ENCODE results near the gene EYA4.

The EYA4 gene

GRCh38 chr6:133275213-133275612 lies 34.1 kb downstream of the EYA4 start:
- in situ Hi-C loops (cut with HindIII; ENCODE audit: low pct_ligation_motif_present, low pct_unique_long_range_greater_than_20kb, low sequenced_read_pairs) = no loop called here
- DNase-seq = no peak

- no peak for DNase-seq
- in situ Hi-C loops (cut with HindIII; ENCODE audit: low pct_ligation_motif_present, low pct_unique_long_range_greater_than_20kb, low sequenced_read_pairs) = no loop called here
These were observed 36.2 kb downstream of the EYA4 start for GRCh38 chr6:133277228-133277899.

GRCh38 chr6:133277900-133278545 lies 36.9 kb downstream of the EYA4 start:
- DNase-seq = no peak
- in situ Hi-C loops (cut with HindIII; ENCODE audit: low pct_ligation_motif_present, low pct_unique_long_range_greater_than_20kb, low sequenced_read_pairs) = no loop called here

GRCh38 chr6:133286765-133287164 lies 45.6 kb downstream of the EYA4 start:
- in situ Hi-C loops (cut with HindIII; ENCODE audit: low pct_ligation_motif_present, low pct_unique_long_range_greater_than_20kb, low sequenced_read_pairs) = no loop called here
- peak; percentile 13 for DNase-seq

GRCh38 chr6:133288662-133289061 lies 47.5 kb downstream of the EYA4 start:
- in situ Hi-C loops (cut with HindIII; ENCODE audit: low pct_ligation_motif_present, low pct_unique_long_range_greater_than_20kb, low sequenced_read_pairs) = no loop called here
- DNase-seq = no peak

- in situ Hi-C loops (cut with HindIII; ENCODE audit: low pct_ligation_motif_present, low pct_unique_long_range_greater_than_20kb, low sequenced_read_pairs) = no loop called here
- DNase-seq = no peak
These were observed 48.7 kb downstream of the EYA4 start for GRCh38 chr6:133289733-133290306.

GRCh38 chr6:133290930-133291329 lies 49.8 kb downstream of the EYA4 start:
- no peak for DNase-seq
- in situ Hi-C loops (cut with HindIII; ENCODE audit: low pct_ligation_motif_present, low pct_unique_long_range_greater_than_20kb, low sequenced_read_pairs) = no loop called here

GRCh38 chr6:133291671-133292070 lies 50.5 kb downstream of the EYA4 start:
- in situ Hi-C loops (cut with HindIII; ENCODE audit: low pct_ligation_motif_present, low pct_unique_long_range_greater_than_20kb, low sequenced_read_pairs) = no loop called here

GRCh38 chr6:133297657-133298056 lies 56.5 kb downstream of the EYA4 start:
- in situ Hi-C loops (cut with HindIII; ENCODE audit: low pct_ligation_motif_present, low pct_unique_long_range_greater_than_20kb, low sequenced_read_pairs) = no loop called here
- DNase-seq = no peak

More at GRCh38 chr6:133291671-133292070, 50.5 kb downstream of the EYA4 start:
- no peak for DNase-seq

- in situ Hi-C loops (cut with HindIII; ENCODE audit: low pct_ligation_motif_present, low pct_unique_long_range_greater_than_20kb, low sequenced_read_pairs) = no loop called here
- no peak for DNase-seq
These were observed 57.2 kb downstream of the EYA4 start for GRCh38 chr6:133298335-133298734.

GRCh38 chr6:133298801-133299200 lies 57.6 kb downstream of the EYA4 start:
- DNase-seq = no peak
- in situ Hi-C loops (cut with HindIII; ENCODE audit: low pct_ligation_motif_present, low pct_unique_long_range_greater_than_20kb, low sequenced_read_pairs) = no loop called here

- no peak for DNase-seq
- in situ Hi-C loops (cut with HindIII; ENCODE audit: low pct_ligation_motif_present, low pct_unique_long_range_greater_than_20kb, low sequenced_read_pairs) = no loop called here
These were observed 59.7 kb downstream of the EYA4 start for GRCh38 chr6:133300896-133301295.

GRCh38 chr6:133301835-133302234 lies 60.7 kb downstream of the EYA4 start:
- DNase-seq = no peak
- in situ Hi-C loops (cut with HindIII; ENCODE audit: low pct_ligation_motif_present, low pct_unique_long_range_greater_than_20kb, low sequenced_read_pairs) = no loop called here

- DNase-seq = no peak
- in situ Hi-C loops (cut with HindIII; ENCODE audit: low pct_ligation_motif_present, low pct_unique_long_range_greater_than_20kb, low sequenced_read_pairs) = no loop called here
These were observed 65.8 kb downstream of the EYA4 start for GRCh38 chr6:133306931-133307330.

- in situ Hi-C loops (cut with HindIII; ENCODE audit: low pct_ligation_motif_present, low pct_unique_long_range_greater_than_20kb, low sequenced_read_pairs) = no loop called here
- no peak for DNase-seq
These were observed 68.4 kb downstream of the EYA4 start for GRCh38 chr6:133309579-133309978.

GRCh38 chr6:133312006-133312405 lies 70.8 kb downstream of the EYA4 start:
- no peak for DNase-seq
- in situ Hi-C loops (cut with HindIII; ENCODE audit: low pct_ligation_motif_present, low pct_unique_long_range_greater_than_20kb, low sequenced_read_pairs) = no loop called here

- no peak for DNase-seq
- in situ Hi-C loops (cut with HindIII; ENCODE audit: low pct_ligation_motif_present, low pct_unique_long_range_greater_than_20kb, low sequenced_read_pairs) = no loop called here
These were observed 71.9 kb downstream of the EYA4 start for GRCh38 chr6:133313068-133313467.

- no peak for DNase-seq
These were observed 73.8 kb downstream of the EYA4 start for GRCh38 chr6:133314947-133315346.

GRCh38 chr6:133315811-133316210 lies 74.7 kb downstream of the EYA4 start:
- DNase-seq = no peak
- in situ Hi-C loops (cut with HindIII; ENCODE audit: low pct_ligation_motif_present, low pct_unique_long_range_greater_than_20kb, low sequenced_read_pairs) = no loop called here

More at GRCh38 chr6:133314947-133315346, 73.8 kb downstream of the EYA4 start:
- in situ Hi-C loops (cut with HindIII; ENCODE audit: low pct_ligation_motif_present, low pct_unique_long_range_greater_than_20kb, low sequenced_read_pairs) = no loop called here

- no peak for DNase-seq
These were observed 76.5 kb downstream of the EYA4 start for GRCh38 chr6:133317704-133318103.

More at GRCh38 chr6:133317704-133318103, 76.5 kb downstream of the EYA4 start:
- in situ Hi-C loops (cut with HindIII; ENCODE audit: low pct_ligation_motif_present, low pct_unique_long_range_greater_than_20kb, low sequenced_read_pairs) = no loop called here
